ENCODE results near the gene NTSR2.

NTSR2 gene

DNA sequence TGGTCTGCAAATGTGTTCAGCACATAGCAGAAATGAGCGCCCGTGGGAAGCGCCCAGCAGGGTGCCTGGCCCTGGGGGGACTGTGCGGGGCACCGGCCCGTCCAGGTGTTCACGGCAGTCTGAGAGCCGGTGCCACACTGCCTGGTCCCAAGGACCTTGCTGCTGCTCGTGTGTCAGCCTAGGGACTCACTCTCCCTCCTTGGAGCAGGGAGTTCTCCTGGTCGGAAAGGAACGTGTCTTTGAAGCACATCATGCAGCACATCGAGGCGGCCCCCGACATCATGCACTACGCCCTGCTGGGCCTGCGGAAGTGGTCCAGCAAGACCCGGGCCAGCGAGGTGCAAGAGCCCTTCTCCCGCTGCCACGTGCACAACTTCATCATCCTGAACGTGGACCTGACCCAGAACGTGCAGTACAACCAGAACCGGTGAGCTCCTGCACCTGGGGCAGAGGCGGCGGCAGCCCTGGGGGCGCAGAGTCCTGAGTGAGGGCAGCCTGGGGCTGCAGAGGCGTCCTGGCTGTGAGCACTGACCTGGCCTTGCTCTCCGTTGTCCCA is 36.0 kb downstream of the NTSR2 start:
- no peak for TF ChIP-seq EZH2phosphoT487 (IDR thresholded peaks at IDR 0.05; ENCODE audit: borderline replicate concordance, low read length)
- TF ChIP-seq, protein P1, sequence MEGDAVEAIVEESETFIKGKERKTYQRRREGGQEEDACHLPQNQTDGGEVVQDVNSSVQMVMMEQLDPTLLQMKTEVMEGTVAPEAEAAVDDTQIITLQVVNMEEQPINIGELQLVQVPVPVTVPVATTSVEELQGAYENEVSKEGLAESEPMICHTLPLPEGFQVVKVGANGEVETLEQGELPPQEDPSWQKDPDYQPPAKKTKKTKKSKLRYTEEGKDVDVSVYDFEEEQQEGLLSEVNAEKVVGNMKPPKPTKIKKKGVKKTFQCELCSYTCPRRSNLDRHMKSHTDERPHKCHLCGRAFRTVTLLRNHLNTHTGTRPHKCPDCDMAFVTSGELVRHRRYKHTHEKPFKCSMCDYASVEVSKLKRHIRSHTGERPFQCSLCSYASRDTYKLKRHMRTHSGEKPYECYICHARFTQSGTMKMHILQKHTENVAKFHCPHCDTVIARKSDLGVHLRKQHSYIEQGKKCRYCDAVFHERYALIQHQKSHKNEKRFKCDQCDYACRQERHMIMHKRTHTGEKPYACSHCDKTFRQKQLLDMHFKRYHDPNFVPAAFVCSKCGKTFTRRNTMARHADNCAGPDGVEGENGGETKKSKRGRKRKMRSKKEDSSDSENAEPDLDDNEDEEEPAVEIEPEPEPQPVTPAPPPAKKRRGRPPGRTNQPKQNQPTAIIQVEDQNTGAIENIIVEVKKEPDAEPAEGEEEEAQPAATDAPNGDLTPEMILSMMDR (IDR thresholded peaks at IDR 0.05; ENCODE audit: low read depth, low read length, poor library complexity, severe bottlenecking), result no peak
- Histone ChIP-seq H3K27me3 (ENCODE audit: control insufficient read depth, low read length) (no peaks in the 10 kb centered on the region; the same call in 1 of the 2 replicates), H3K79me2 (ENCODE audit: control insufficient read depth, low read length) (no peaks in the 10 kb centered on the region)

GRCh38 chr2:11631462-11631861 is 38.5 kb downstream of the NTSR2 start:
- H4K20me1 ChIP-seq (ENCODE audit: control insufficient read depth, insufficient read depth, low read depth, low read length), result no peaks in the 10 kb centered on the region
- no peaks in the 10 kb centered on the region for H3K4me1 ChIP-seq (ENCODE audit: control insufficient read depth, low read length)
- TF ChIP-seq, protein P1 (IDR thresholded peaks at IDR 0.05; ENCODE audit: low read depth, low read length, poor library complexity, severe bottlenecking), result no peak
- no peak for TF ChIP-seq EZH2phosphoT487 (IDR thresholded peaks at IDR 0.05; ENCODE audit: borderline replicate concordance, low read length)
- no peaks in the 10 kb centered on the region for H3K9me3 ChIP-seq (ENCODE audit: control insufficient read depth, insufficient read depth, low read length)
- H3K36me3 ChIP-seq (ENCODE audit: control insufficient read depth, low read length), result no peaks in the 10 kb centered on the region
- no peaks in the 10 kb centered on the region; the same call in 1 of the 2 replicates for H3K27me3 ChIP-seq (ENCODE audit: control insufficient read depth, low read length)
- H3K79me2 ChIP-seq (ENCODE audit: control insufficient read depth, low read length), result no peaks in the 10 kb centered on the region
- no peaks in the 10 kb centered on the region for H3F3A ChIP-seq (ENCODE audit: control insufficient read depth, insufficient read depth)
- H3K4me3 ChIP-seq (ENCODE audit: low read length), result no peak overlapping the region
- no peak overlapping the region for H3K27ac ChIP-seq (ENCODE audit: low read depth, low read length)
- H3K9me2 ChIP-seq (replicated peaks; ENCODE audit: control insufficient read depth, low read length), result no peaks in the 10 kb centered on the region
- H3K4me2 ChIP-seq (ENCODE audit: low read length), result no peak overlapping the region

More for the DNA sequence above, 36.0 kb downstream of the NTSR2 start:
- Histone ChIP-seq H3K27ac (ENCODE audit: low read depth, low read length) (no peak overlapping the region), H3K4me1 (ENCODE audit: control insufficient read depth, low read length) (no peaks in the 10 kb centered on the region), H3K4me3 (ENCODE audit: low read length) (no peak overlapping the region), H3K36me3 (ENCODE audit: control insufficient read depth, low read length) (no peaks in the 10 kb centered on the region), H3F3A (ENCODE audit: control insufficient read depth, insufficient read depth) (no peaks in the 10 kb centered on the region), H3K9me2 (replicated peaks; ENCODE audit: control insufficient read depth, low read length) (no peaks in the 10 kb centered on the region), H3K4me2 (ENCODE audit: low read length) (no peak overlapping the region), H3K9me3 (ENCODE audit: control insufficient read depth, insufficient read depth, low read length) (no peaks in the 10 kb centered on the region), H4K20me1 (ENCODE audit: control insufficient read depth, insufficient read depth, low read depth, low read length) (no peaks in the 10 kb centered on the region)

GRCh38 chr2:11630855-11631254 is 39.1 kb downstream of the NTSR2 start:
- H3K4me3 ChIP-seq (ENCODE audit: low read length), result no peak overlapping the region
- TF ChIP-seq, protein P1 (IDR thresholded peaks at IDR 0.05; ENCODE audit: low read depth, low read length, poor library complexity, severe bottlenecking), result no peak
- no peak for TF ChIP-seq EZH2phosphoT487 (IDR thresholded peaks at IDR 0.05; ENCODE audit: borderline replicate concordance, low read length)
- no peaks in the 10 kb centered on the region for H4K20me1 ChIP-seq (ENCODE audit: control insufficient read depth, insufficient read depth, low read depth, low read length)
- H3K36me3 ChIP-seq (ENCODE audit: control insufficient read depth, low read length), result no peaks in the 10 kb centered on the region
- H3K9me3 ChIP-seq (ENCODE audit: control insufficient read depth, insufficient read depth, low read length), result no peaks in the 10 kb centered on the region
- no peaks in the 10 kb centered on the region for H3K9me2 ChIP-seq (replicated peaks; ENCODE audit: control insufficient read depth, low read length)
- no peak overlapping the region for H3K27ac ChIP-seq (ENCODE audit: low read depth, low read length)
- no peaks in the 10 kb centered on the region for H3K79me2 ChIP-seq (ENCODE audit: control insufficient read depth, low read length)
- no peaks in the 10 kb centered on the region for H3F3A ChIP-seq (ENCODE audit: control insufficient read depth, insufficient read depth)
- no peak overlapping the region for H3K4me2 ChIP-seq (ENCODE audit: low read length)
- H3K27me3 ChIP-seq (ENCODE audit: control insufficient read depth, low read length), result no peaks in the 10 kb centered on the region; the same call in 1 of the 2 replicates
- H3K4me1 ChIP-seq (ENCODE audit: control insufficient read depth, low read length), result no peaks in the 10 kb centered on the region

All from DOHH2 (cell line).